Placental pericyte (primary cell): Measurements from ENCODE around the gene ZNF215. TPM values are rescaled to one million over a fixed set of nuclear protein-coding genes. Genes with fewer than 3 reads are reported as not detected.

ENCODE experiments used
- total RNA-seq: library from RNA; depleted of rRNA; stranded (reverse); fragments of >200 nt; gene quantifications from 2 replicates; pipeline ENCODE4 v1.2.3, GENCODE V29; 2012

The ZNF215 gene
- 0.44 and 6.3 TPM in 2 replicates for total RNA-seq

GRCh38 chr11:6926208-6927029, at the start of gene ZNF215:
Gene ZNF215 (plus strand): TSS chr11:6926426. CDS start chr11:6932273, 5,847 bp downstream.

DNA sequence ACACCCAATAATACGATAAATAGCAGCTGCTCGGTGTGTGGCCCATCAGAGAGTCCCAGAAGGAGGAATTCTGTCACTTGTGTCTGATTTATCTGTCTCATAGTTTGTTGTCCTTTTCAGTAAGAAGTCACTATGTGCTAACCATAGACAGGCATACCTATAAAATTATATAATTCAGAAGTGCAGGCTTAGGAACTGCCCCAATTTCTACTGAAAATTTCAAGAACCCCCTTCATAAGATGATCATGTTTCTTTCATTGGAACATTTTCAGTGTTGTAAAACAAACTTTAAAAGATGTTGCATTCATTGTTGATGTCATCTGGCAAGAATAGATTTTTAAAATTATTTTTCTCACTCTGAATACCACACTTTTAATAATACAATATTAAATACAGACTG, 33.8 kb upstream of the ZNF215 start, which contains the start of gene OR2D2:
Gene OR2D2 (minus strand): TSS at position 101 of the 400 bp plus-strand sequence. CDS start 0 bp downstream, at position 101.

DNA sequence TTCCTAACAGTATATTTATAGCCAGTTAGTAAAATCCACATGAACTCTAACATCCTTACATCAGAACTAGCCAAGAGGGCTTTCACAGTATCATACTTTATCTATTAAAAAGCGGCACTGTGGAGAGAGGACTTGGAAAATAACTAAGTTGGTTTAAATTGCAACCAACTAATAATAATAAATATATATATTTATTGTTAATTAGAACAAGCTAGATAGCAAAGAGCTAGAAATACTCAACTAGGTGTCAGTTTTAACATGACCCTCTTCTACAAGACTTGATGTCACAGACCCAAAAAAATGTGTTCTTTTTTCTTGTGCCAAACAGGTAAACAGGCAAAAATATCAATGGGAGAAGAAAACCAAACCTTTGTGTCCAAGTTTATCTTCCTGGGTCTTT, 5.5 kb upstream of the ZNF215 start, which contains the start of gene OR2D3:
Gene OR2D3 (plus strand): TSS at position 301 of the 400 bp plus-strand sequence. CDS start 0 bp downstream, at position 301.

Other genes starting within 250 kb of the ZNF215 start
- 42.2 and 54.8 TPM in 2 replicates for gene MRPL17, start 243.1 kb upstream of the ZNF215 start, total RNA-seq
- 1.6 TPM in 1 of 2 replicates, not detected in the other for gene OR2AG2, start 154.4 kb upstream of the ZNF215 start, total RNA-seq
- not detected in 2 replicates for gene OR2AG1, start 143.4 kb upstream of the ZNF215 start, total RNA-seq
- gene OR6A2, start 126.7 kb upstream of the ZNF215 start, total RNA-seq, result 0.57 TPM in 1 of 2 replicates, not detected in the other
- gene OR10A5, start 80.7 kb upstream of the ZNF215 start, total RNA-seq, result not detected in 2 replicates
- gene OR10A2, start 63.4 kb upstream of the ZNF215 start, total RNA-seq, result not detected in 2 replicates
- not detected in 2 replicates for gene OR10A4, start 49.8 kb upstream of the ZNF215 start, total RNA-seq
- gene OR2D2, start 33.9 kb upstream of the ZNF215 start, total RNA-seq, result 0.22 and 1.4 TPM in 2 replicates
- gene OR2D3, start 5.4 kb upstream of the ZNF215 start, total RNA-seq, result not detected in 2 replicates
- gene ZNF214, start 93.9 kb downstream of the ZNF215 start, total RNA-seq, result 0.22 and 1.4 TPM in 2 replicates
- gene NLRP14, start 94.1 kb downstream of the ZNF215 start, total RNA-seq, result 0.14 TPM in 1 of 2 replicates, not detected in the other
- not detected in 2 replicates for gene RBMXL2, start 162.6 kb downstream of the ZNF215 start, total RNA-seq